ENCODE measurements around the gene BCL6B.

The BCL6B gene

DNA sequence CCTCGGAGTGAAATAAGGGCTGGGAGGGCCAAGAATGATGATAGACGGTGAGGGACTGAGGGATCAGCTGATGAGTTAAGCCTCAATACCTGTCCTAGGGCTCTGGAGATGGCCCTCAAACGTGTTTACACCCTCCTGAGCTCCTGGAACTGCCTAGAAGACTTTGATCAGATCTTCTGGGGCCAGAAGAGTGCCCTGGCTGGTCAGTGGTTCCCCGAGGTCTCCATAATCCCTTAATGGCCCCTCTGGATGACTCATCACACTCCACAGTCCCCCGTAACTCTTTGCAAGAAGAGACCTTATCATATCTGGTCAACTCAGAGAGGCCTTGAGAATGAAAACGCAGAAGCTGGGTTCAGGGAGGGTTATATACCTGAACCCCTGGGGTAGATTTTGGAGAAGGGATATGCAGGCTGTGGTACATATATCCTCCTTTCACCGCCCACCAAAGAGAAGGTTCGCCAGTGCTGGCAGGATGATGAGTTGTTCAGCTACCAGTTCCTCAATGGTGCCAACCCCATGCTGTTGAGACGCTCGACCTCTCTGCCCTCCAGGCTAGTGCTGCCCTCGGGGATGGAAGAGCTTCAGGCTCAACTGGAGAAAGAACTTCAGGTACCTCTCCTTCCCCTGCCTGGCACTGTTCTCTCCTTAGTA is 23.9 kb upstream of the BCL6B start:
- H3K9me3 ChIP-seq (ENCODE audit: severe bottlenecking) = no peaks in the 10 kb centered on the region
- H3K27me3 ChIP-seq (ENCODE audit: insufficient read depth, low read depth, severe bottlenecking) = no peaks in the 10 kb centered on the region
- H3K36me3 ChIP-seq = peaks cover 16% of the 10 kb centered on the region
- no peak for DNase-seq
- TF ChIP-seq, protein P1, sequence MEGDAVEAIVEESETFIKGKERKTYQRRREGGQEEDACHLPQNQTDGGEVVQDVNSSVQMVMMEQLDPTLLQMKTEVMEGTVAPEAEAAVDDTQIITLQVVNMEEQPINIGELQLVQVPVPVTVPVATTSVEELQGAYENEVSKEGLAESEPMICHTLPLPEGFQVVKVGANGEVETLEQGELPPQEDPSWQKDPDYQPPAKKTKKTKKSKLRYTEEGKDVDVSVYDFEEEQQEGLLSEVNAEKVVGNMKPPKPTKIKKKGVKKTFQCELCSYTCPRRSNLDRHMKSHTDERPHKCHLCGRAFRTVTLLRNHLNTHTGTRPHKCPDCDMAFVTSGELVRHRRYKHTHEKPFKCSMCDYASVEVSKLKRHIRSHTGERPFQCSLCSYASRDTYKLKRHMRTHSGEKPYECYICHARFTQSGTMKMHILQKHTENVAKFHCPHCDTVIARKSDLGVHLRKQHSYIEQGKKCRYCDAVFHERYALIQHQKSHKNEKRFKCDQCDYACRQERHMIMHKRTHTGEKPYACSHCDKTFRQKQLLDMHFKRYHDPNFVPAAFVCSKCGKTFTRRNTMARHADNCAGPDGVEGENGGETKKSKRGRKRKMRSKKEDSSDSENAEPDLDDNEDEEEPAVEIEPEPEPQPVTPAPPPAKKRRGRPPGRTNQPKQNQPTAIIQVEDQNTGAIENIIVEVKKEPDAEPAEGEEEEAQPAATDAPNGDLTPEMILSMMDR (IDR thresholded peaks at IDR 0.05; ENCODE audit: low read depth, low read length) = no peak
- H3K27ac ChIP-seq = no peak overlapping the region
- H3K4me3 ChIP-seq (ENCODE audit: low read depth, low read length) = no peak overlapping the region

DNA sequence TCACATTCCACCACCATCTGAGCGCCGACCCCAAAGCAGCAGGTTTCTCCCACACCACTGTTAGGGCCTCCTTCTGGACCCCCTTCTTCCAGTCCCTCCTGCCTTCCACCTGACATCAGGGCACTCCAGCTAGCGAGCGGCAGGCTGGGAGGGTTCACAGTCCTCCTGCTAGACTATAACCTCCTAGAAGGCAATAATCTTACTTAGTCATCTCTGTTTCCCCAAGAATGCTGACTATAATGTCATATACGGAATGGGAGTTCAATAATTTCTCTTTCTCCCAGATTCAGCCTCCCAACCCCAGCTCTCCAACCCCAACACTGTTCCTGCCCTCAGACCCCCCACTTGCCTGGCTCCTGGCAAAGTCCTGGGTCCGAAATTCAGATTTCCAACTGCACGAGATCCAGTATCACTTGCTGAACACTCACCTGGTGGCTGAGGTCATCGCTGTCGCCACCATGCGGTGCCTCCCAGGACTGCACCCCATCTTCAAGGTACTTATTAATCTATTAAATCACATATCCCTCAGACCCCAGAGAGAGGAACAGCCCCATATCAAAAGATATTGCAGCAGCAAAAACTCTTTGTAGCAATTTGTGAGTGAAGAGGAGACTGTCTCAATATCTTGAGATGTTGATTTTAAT is 21.4 kb upstream of the BCL6B start:
- no peak for DNase-seq
- H3K27me3 ChIP-seq (ENCODE audit: insufficient read depth, low read depth, severe bottlenecking) = no peaks in the 10 kb centered on the region

DNA sequence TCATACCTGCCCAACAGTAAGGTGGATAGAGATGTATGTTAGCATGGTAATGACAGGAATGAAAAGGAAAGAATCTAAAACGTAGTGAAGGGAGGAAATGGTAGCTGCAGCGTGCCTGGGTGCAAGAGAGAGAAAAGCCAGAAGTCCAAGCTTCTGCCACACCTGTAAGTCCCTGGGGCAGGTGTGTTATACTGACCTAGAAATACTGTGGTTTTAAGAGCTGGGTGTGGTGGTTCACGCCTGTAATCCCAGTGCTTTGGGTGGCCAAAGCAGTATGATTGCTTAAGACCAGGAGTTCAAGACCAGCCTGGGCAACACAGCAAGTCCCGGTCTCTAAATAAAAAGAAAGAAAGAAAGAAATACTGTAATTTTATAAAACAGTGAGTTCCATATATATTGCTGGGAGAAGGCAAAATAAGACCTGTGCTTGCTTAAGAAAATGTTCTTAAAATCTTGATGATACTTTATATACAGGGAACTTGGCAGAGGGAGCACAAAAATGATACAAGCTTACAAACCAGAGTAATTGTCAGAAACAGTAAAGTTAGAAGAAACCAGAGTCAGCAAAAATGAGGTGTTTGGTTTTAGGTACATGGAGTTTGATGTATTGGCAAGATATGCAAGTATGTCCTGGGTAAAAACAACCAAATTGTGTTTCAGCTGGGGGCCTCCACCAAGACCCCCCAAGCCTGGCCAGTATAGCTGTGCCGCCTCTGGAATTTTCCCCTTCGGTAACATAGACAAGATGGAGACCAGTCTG is 20.4 kb upstream of the BCL6B start:
- no peaks in the 10 kb centered on the region for H3K9me3 ChIP-seq (ENCODE audit: severe bottlenecking)

More for the DNA sequence above, 21.4 kb upstream of the BCL6B start:
- TF ChIP-seq, protein P1 (IDR thresholded peaks at IDR 0.05; ENCODE audit: low read depth, low read length) = peak; percentile 60; the same call in 1 of the 2 replicates
- H3K36me3 ChIP-seq = peaks cover 16% of the 10 kb centered on the region
- H3K9me3 ChIP-seq (ENCODE audit: severe bottlenecking) = no peaks in the 10 kb centered on the region
- H3K27ac ChIP-seq = no peak overlapping the region
- no peak overlapping the region for H3K4me3 ChIP-seq (ENCODE audit: low read depth, low read length)

GRCh38 chr17:7003745-7004144 is 19.1 kb upstream of the BCL6B start:
- Histone ChIP-seq H3K27me3 (ENCODE audit: insufficient read depth, low read depth, severe bottlenecking) (no peaks in the 10 kb centered on the region), H3K36me3 (peaks cover 16% of the 10 kb centered on the region), H3K9me3 (ENCODE audit: severe bottlenecking) (no peaks in the 10 kb centered on the region), H3K4me3 (ENCODE audit: low read depth, low read length) (no peak overlapping the region), H3K27ac (no peak overlapping the region)
- TF ChIP-seq, protein P1 (IDR thresholded peaks at IDR 0.05; ENCODE audit: low read depth, low read length) = no peak
- no peak for DNase-seq

More for the DNA sequence above, 20.4 kb upstream of the BCL6B start:
- no peak for DNase-seq
- H3K27me3 ChIP-seq (ENCODE audit: insufficient read depth, low read depth, severe bottlenecking) = no peaks in the 10 kb centered on the region
- H3K36me3 ChIP-seq = peaks cover 16% of the 10 kb centered on the region
- no peak overlapping the region for H3K27ac ChIP-seq
- no peak overlapping the region for H3K4me3 ChIP-seq (ENCODE audit: low read depth, low read length)
- TF ChIP-seq, protein P1 (IDR thresholded peaks at IDR 0.05; ENCODE audit: low read depth, low read length) = no peak

DNA sequence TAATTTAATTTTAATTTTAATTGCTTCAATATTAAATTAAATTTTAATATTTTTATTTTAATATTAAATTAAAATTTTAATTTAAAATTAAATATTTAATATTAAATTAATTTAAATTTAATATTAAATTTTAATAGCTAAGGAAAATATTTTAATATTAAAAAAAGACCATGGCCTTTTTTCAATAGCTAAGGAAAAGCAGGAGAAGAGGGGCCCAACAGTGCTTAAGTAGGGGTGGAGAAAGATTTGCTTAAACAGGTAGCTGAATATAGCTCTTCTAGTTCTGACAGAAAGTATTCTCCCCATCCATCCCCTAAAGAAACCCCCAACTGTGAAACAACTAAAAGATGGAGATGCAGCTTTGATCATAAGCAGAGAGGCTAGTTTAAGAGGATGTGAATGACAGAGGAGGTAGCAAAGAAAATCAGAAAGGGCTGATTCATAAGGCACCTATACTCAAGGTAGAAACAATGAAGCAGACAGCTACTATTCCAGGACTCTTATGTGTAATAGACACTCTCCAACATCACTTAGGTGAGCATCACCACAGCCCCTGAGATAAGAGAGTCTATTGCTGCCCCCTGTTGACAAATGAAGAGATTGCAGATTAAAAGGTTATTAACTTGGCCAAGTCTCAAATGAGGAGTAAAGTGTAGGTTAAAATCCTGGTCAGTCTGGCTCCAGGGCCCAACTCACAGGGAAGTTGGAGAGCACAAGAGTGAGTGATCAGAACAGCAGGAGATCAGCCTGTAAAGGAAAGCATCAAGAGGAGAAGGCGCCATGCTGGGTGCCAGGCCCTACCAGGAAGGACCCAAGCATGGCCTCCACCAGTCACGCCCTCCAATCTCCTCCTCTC is 18.2 kb upstream of the BCL6B start:
- no peak overlapping the region for H3K4me3 ChIP-seq (ENCODE audit: low read depth, low read length)
- H3K36me3 ChIP-seq = peaks cover 16% of the 10 kb centered on the region
- H3K27me3 ChIP-seq (ENCODE audit: insufficient read depth, low read depth, severe bottlenecking) = no peaks in the 10 kb centered on the region
- TF ChIP-seq, protein P1 (IDR thresholded peaks at IDR 0.05; ENCODE audit: low read depth, low read length) = peak; percentile 53
- no peak for DNase-seq
- H3K27ac ChIP-seq = no peak overlapping the region
- H3K9me3 ChIP-seq (ENCODE audit: severe bottlenecking) = no peaks in the 10 kb centered on the region

All from WERI-Rb-1 (cell line).